Central memory CD4-positive, alpha-beta T cell (primary cell): ENCODE data around the gene GMDS.

Experiments
- DNase-seq: peaks from one replicate; pipeline ENCODE4 v3.0.0; 2022
- total RNA-seq, 3 experiments: gene quantifications; one replicate each; lab custom pipeline; 2026; lab: John Stamatoyannopoulos, UW

The GMDS gene
- 9.7 to 22.5 (median 16.4) reads per million in 3 experiments for total RNA-seq

- peak; percentile 78 for DNase-seq
These were observed at the start of gene GMDS for GRCh38 chr6:2245103-2245876. TSS of gene GMDS (minus strand) at chr6:2245605.

- DNase-seq = no peak
These were observed 40.1 kb upstream of the GMDS start for GRCh38 chr6:2285510-2285909.

GRCh38 chr6:2275892-2276242, 30.5 kb upstream of the GMDS start:
- no peak for DNase-seq

- no peak for DNase-seq
These were observed 29.8 kb upstream of the GMDS start for GRCh38 chr6:2274981-2275891.

- DNase-seq = no peak
These were observed 27.3 kb upstream of the GMDS start for GRCh38 chr6:2272696-2273095.

GRCh38 chr6:2270054-2270453, 24.6 kb upstream of the GMDS start:
- no peak for DNase-seq

GRCh38 chr6:2266841-2267240, 21.4 kb upstream of the GMDS start:
- DNase-seq = no peak

GRCh38 chr6:2266031-2266795, 20.8 kb upstream of the GMDS start:
- DNase-seq = no peak

- DNase-seq = no peak
These were observed 19.5 kb upstream of the GMDS start for GRCh38 chr6:2264932-2265331.

- DNase-seq = no peak
These were observed 18.5 kb upstream of the GMDS start for GRCh38 chr6:2263896-2264295.

- DNase-seq = no peak
These were observed 14.2 kb upstream of the GMDS start for GRCh38 chr6:2259574-2259973.

GRCh38 chr6:2259002-2259494, 13.6 kb upstream of the GMDS start:
- DNase-seq = no peak

GRCh38 chr6:2258112-2258511, 12.7 kb upstream of the GMDS start:
- no peak for DNase-seq

- DNase-seq = no peak
These were observed 12.0 kb upstream of the GMDS start for GRCh38 chr6:2257363-2257762.

- no peak for DNase-seq
These were observed 9.3 kb upstream of the GMDS start for GRCh38 chr6:2254747-2255146.

- DNase-seq = no peak
These were observed 3.7 kb upstream of the GMDS start for GRCh38 chr6:2249126-2249525.

GRCh38 chr6:2247664-2248063, 2.3 kb upstream of the GMDS start:
- no peak for DNase-seq

GRCh38 chr6:2245877-2246863, 765 bp upstream of the GMDS start:
- peak; percentile 24 for DNase-seq

GRCh38 chr6:2244261-2245102, 923 bp downstream of the GMDS start:
- DNase-seq = no peak

- DNase-seq = no peak
These were observed 3.1 kb downstream of the GMDS start for GRCh38 chr6:2242311-2242710.

- no peak for DNase-seq
These were observed 4.4 kb downstream of the GMDS start for GRCh38 chr6:2240961-2241360.
